OCI-LY3 (cell line): ENCODE measurements around the gene GLB1L3.

ENCODE experiments used
- H2AFZ ChIP-seq: fragments of 200-600, 300-600 bp; shearing (Covaris generic); 2 replicates; pipeline ENCODE4 v1.6.0; 2014; ENCODE audit warnings: antibody characterized with exemption, low read depth, low read length
- H3K27ac ChIP-seq: fragments of 200-600, 300-600 bp; sonication (generic); 2 replicates; pipeline ENCODE4 v1.5.1; 2014; ENCODE audit warnings: mild to moderate bottlenecking, low read length, moderate library complexity, mixed read lengths
- H3K27me3 ChIP-seq: fragments of 200-600, 300-600 bp; sonication (generic); 2 replicates; pipeline ENCODE4 v1.6.1; 2014; ENCODE audit warnings: low read depth, low read length, mixed read lengths
- H3K36me3 ChIP-seq: fragments of 200-600, 300-600 bp; sonication (generic); replicated peaks from 2 replicates; pipeline ENCODE3; 2014; ENCODE audit warnings: low read depth, low read length, mixed read lengths
- H3K4me1 ChIP-seq: fragments of 300-600, 200-600 bp; sonication (generic); 2 replicates; pipeline ENCODE4 v1.6.1; 2014; ENCODE audit warnings: low read length, mixed read lengths
- H3K4me2 ChIP-seq: fragments of 200-600, 300-600 bp; sonication (generic); 2 replicates; pipeline ENCODE4 v1.6.1; 2014; ENCODE audit warnings: low read length, mixed read lengths
- H3K4me3 ChIP-seq: fragments of 300-600, 200-600 bp; sonication (generic); 2 replicates; pipeline ENCODE4 v1.5.1; 2014; ENCODE audit warnings: antibody characterized with exemption, mild to moderate bottlenecking, low read length, moderate library complexity
- H3K79me2 ChIP-seq: fragments of 300-600, 200-600 bp; shearing (Covaris generic); 2 replicates; pipeline ENCODE4 v1.6.1; 2014; ENCODE audit warnings: mild to moderate bottlenecking, low read length, mixed read lengths
- H3K9ac ChIP-seq: fragments of 300-600, 200-600 bp; shearing (Covaris generic); 2 replicates; pipeline ENCODE4 v1.6.0; 2014; ENCODE audit warnings: mild to moderate bottlenecking, low read length, moderate library complexity
- H3K9me3 ChIP-seq: fragments of 200-600, 300-600 bp; shearing (Covaris generic); 2 replicates; pipeline ENCODE4 v1.6.1; 2014; ENCODE audit warnings: low read length, mixed read lengths; ENCODE audit not compliant: insufficient read depth
- H4K20me1 ChIP-seq: fragments of 200-600, 300-600 bp; sonication (generic); 2 replicates; pipeline ENCODE4 v1.6.1; 2016; ENCODE audit warnings: low read length, mixed read lengths; ENCODE audit not compliant: insufficient read depth
- CTCF ChIP-seq: fragments of 200-600, 300-600 bp; sonication (generic); IDR thresholded peaks from 2 replicates; pipeline ENCODE4 v1.5.1; 2014; ENCODE audit warnings: antibody characterized with exemption, low read length, low read depth
- EZH2phosphoT487 ChIP-seq: fragments of 200-600 bp; shearing (Covaris generic); IDR thresholded peaks from 2 replicates; pipeline ENCODE4 v1.6.1; 2018; ENCODE audit warnings: antibody characterized with exemption, mixed run types, low read depth

Gene GLB1L3

GRCh38 chr11:134312223-134312622 is 36.0 kb downstream of the GLB1L3 start:
- no peak for TF ChIP-seq CTCF
- TF ChIP-seq EZH2phosphoT487 = no peak
- no peaks in the 10 kb centered on the region for H3K27me3 ChIP-seq

DNA sequence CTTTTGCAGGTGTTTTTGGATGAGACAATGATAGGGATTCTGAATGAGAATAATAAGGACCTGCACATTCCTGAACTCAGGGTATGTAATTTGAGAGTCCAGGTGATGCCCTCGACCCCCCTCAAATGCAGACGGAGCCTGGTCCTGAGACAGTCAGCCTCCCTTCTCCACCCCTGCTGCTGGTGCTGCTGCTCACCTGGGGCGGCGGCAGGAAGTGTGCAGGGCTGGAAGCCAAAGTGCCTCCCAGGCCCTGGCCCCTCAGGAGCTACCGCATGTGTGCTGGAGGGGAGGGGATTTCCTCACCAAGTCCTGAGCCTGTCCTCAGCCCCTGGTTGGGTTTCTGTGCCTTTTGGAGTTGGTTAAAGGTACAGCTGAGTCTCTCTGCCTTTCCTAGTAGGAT is 36.6 kb downstream of the GLB1L3 start:
- no peak overlapping the region for H2AFZ ChIP-seq
- H3K79me2 ChIP-seq = no peaks in the 10 kb centered on the region
- no peaks in the 10 kb centered on the region for H3K4me1 ChIP-seq
- no peaks in the 10 kb centered on the region for H3K27me3 ChIP-seq
- no peak overlapping the region for H3K4me2 ChIP-seq
- no peak overlapping the region for H3K9ac ChIP-seq
- no peaks in the 10 kb centered on the region for H3K9me3 ChIP-seq
- H4K20me1 ChIP-seq = no peaks in the 10 kb centered on the region
- H3K27ac ChIP-seq = no peak overlapping the region
- no peaks in the 10 kb centered on the region for H3K36me3 ChIP-seq
- no peak overlapping the region for H3K4me3 ChIP-seq
- TF ChIP-seq EZH2phosphoT487 (no peak), CTCF (no peak)

More at GRCh38 chr11:134312223-134312622, 36.0 kb downstream of the GLB1L3 start:
- Histone ChIP-seq H4K20me1 (no peaks in the 10 kb centered on the region), H3K4me1 (no peaks in the 10 kb centered on the region), H3K79me2 (no peaks in the 10 kb centered on the region), H3K9me3 (no peaks in the 10 kb centered on the region), H2AFZ (no peak overlapping the region), H3K4me2 (no peak overlapping the region), H3K27ac (no peak overlapping the region), H3K9ac (no peak overlapping the region), H3K4me3 (no peak overlapping the region), H3K36me3 (no peaks in the 10 kb centered on the region)

- H3K79me2 ChIP-seq = no peaks in the 10 kb centered on the region
- no peak for TF ChIP-seq CTCF
- TF ChIP-seq EZH2phosphoT487 = no peak
- no peak overlapping the region for H3K9ac ChIP-seq
- no peaks in the 10 kb centered on the region for H3K27me3 ChIP-seq
- H3K4me1 ChIP-seq = no peaks in the 10 kb centered on the region
- no peak overlapping the region for H3K4me2 ChIP-seq
- 0 out of 2 replicates have a peak, but pooled peaks cover 4% of the 10 kb centered on the region for H3K9me3 ChIP-seq
- H3K27ac ChIP-seq = no peak overlapping the region
- H3K36me3 ChIP-seq = no peaks in the 10 kb centered on the region
- no peak overlapping the region for H3K4me3 ChIP-seq
- no peak overlapping the region for H2AFZ ChIP-seq
- no peaks in the 10 kb centered on the region for H4K20me1 ChIP-seq
Measured at GRCh38 chr11:134313379-134313778, 37.2 kb downstream of the GLB1L3 start.

DNA sequence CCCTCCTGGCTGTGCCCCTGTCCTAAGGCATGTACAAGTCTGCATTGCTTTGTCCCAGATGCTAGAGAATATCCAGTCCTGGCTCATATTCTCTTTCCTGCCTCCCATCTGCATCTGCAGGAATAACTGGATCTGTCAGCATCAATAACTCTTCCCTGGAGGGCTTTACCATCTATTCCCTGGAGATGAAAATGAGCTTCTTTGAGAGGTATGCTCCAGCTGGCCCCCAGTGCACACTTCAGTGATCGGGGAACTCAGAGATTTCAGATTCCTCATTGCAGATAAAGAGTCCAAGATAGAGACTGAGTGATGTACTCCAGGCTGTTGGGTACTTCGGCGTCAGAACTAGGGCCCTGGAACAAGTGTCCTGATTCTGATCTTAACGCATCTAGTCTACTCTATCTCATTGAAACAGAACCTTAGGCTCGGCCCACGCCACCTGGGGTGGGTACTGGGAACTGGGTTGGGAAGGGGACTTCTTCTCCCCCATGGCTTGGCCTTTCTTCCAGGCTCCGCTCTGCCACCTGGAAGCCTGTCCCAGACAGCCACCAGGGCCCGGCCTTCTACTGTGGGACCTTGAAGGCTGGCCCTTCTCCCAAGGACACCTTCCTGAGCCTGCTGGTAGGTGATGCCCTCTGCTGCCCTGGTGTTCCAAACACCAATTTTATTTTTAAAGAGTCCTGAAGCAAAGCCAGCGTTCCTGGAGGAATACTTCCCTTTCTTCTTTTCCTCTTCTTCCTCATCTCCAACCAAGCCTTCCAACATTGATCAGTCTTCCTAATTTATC is 37.8 kb downstream of the GLB1L3 start:
- Histone ChIP-seq H3K27me3 (no peaks in the 10 kb centered on the region), H3K4me1 (no peaks in the 10 kb centered on the region), H3K79me2 (no peaks in the 10 kb centered on the region), H4K20me1 (no peaks in the 10 kb centered on the region), H3K4me3 (no peak overlapping the region), H3K27ac (no peak overlapping the region), H2AFZ (no peak overlapping the region), H3K4me2 (no peak overlapping the region), H3K9ac (no peak overlapping the region), H3K36me3 (no peaks in the 10 kb centered on the region), H3K9me3 (0 out of 2 replicates have a peak, but pooled peaks cover 4% of the 10 kb centered on the region)
- no peak for TF ChIP-seq EZH2phosphoT487
- TF ChIP-seq CTCF = no peak
